GM11168 (cell line): ENCODE data around the gene GANC.
"Not testable (repeated sequence)": the region's sequence is repeated elsewhere in the genome, so short reads cannot be mapped to it uniquely, and the experiment has no call there.

Experiments used
- in situ Hi-C: fragments of 300-500 bp; cut with MboI; formaldehyde crosslinking; loops from one replicate; pipeline ENCODE4 v1.12.0; 2022; ENCODE audit warnings: low sequenced_read_pairs; ENCODE audit not compliant: unreplicated experiment

GANC gene

DNA sequence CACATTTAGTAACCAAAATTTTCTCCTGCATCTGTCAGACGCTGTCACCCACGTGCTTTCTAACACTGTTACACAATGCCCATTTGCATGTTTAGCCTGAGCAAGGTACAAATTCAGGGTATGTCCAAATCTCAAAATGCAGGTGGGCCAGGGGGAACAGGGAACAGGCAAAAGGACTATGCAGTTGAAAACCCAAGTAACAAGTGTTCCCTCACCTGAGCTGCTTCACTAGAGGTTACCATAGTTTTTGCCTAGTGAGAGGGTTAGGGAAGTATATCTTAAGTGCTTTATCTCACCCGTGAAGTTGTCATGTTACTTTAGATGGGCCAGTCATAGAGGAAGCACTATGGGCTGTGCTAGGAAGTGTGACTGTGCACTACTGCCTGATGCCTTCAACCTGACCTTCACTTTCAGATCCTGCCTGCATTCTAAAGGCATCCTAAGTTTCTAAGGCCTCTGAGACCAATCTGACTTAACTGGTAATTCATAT lies 6.3 kb downstream of the GANC start:
- in situ Hi-C loops = no loop called here

DNA sequence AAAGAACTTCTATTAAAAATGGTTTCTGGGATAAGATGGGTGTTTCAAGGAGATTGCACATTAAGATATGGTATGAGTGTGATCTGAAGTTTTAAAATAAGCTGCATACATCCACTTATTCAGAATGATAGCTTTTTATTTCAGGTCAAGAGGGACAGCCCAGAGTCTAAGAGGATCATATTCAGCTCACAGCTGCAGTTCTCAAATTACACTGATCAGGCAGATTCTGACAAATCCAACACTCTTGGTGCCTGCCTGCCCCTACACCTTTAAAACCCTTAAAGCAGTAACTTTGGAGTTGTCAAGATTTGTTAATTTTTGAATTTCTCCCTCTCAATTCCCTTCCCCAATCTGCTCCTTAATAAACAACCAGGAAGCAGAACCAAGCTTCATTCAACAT lies 9.3 kb downstream of the GANC start:
- in situ Hi-C loops = no loop called here

DNA sequence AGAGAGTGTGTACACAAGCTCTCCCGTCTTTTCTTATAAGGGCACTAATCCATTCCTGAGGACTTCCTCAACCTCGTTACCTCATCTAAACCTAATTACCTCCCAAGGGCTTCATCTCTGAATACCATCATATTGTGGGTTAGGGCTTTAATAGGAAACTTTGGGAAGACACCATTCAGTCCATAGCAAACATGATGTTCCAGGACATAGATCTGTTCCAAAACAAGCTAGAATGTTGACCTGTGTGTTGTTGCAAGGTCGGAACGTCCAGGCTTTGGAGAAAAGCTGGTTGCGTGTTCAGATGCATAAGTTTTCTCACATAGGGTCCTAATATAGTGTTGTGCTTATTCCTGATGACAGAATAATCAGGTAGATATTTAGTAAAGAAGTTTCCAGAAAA lies 9.9 kb downstream of the GANC start:
- in situ Hi-C loops = no loop called here

DNA sequence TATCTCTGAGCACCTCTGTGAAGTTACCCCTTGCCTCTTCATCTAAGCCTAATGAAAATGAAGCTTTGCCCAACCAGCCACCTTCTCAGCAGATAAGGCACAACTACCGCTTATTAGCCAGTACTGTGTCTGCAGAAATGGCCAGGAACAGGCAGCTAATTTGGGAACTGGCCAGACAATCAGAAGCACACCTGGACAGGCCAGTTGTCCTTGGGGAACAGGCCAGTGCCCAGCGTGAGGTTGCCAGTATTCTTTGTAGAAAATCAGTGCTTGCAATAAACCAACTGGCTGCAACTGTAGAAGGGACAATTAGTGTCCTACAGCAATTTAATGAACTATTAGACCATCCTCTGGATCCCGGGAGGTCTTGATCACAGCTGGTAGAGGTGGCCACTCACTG lies 10.7 kb downstream of the GANC start:
- in situ Hi-C loops = no loop called here

DNA sequence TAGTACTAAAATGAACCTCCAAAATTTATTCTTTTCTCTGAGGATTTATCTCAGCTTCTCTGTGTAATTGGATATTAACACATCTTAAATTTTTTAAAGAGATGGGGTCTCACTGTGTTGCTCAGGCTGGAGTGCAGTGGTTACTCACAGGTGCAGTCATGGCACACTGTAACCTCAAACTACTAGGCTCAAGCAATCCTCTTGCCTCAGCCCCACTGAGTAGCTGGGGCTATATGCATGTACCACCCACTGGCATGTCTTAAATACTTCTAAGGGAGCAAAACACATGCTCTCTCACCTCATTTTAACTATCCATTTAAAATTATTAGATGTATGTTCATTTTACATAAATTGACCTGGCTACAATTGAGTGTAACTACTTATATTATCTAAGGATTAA lies 11.6 kb downstream of the GANC start:
- in situ Hi-C loops = no loop called here

DNA sequence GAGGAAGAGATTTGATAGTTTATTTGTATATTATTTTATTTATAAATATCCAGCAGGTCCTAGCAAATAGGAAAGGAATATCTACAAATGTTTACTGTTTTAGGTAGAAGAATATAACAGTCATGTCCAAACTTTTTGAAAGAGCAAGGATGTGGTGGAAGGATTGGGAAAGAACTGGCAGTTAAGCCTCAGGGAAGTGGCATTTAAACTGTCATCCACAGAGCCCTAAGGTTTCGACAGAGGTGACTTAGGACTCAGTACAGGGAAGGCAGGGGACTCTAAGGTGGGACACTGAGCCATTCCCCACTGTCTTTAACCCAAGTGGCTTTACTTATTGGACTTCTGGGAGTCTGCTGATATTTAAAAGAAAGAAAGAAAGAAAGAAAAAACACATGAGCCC lies 12.0 kb downstream of the GANC start:
- in situ Hi-C loops = no loop called here

DNA sequence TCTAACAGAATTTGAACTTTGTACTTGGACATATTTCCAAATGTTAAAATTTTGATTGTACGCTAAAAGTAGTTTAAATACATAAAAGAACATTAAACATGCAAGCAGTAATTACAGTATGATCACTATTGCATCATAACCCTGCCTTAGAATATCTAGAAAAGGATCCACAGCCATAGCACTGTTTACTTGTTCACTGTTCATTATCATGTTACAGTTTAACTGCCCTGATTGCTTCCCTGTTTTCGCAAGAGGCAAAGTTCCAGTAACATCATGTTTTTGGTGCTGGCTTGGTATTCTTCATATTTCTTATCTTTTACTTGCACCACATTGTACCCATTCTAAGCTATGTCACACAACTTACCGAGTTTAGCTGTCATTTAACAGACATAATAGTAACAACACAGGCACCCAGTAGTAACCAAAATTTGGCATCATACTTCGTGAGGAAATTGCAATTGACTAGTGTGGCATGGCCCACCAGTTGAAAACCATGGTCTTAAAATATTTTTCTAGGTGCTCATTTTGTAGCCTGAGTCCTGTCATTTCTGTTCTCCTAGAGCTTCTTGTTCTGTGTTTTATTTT lies 13.5 kb downstream of the GANC start:
- in situ Hi-C loops = no loop called here

DNA sequence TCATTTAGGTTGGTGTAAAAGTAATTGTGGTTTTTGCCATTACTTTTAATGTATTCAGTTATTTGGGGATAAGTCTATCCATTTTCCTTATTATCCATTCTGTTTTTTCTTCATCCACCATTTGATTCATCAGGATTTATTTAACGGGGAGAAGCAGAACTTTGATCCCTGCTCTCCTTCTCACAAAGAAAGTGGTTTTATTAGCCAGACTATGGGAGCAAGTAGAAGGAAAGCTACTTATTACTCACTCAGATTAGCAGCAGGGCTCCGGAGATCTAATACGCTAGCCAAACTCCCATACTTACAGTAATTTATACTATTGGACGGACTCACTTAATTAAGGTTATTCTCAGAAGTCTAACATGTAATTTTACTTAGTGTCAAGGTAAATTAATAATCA lies 14.9 kb downstream of the GANC start:
- in situ Hi-C loops = no loop called here

DNA sequence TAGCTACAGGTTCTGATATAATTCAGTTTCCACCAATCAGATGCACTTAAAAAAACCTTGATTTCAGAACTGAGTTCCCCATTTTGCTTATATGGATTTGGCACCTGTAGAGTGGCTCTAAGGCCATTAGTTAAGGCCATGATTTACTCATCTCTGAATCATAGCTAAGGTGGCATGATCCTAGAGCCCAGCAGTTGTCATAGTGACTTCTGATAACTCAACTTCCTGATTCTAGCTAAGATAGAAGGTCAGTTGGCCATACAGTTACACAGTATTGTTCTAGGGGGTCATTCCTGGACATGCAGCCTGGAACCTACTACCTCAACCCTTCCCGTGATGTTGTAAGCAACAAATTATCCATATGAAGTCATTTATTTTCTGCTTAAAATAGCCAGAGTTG lies 16.2 kb downstream of the GANC start:
- in situ Hi-C loops = no loop called here

DNA sequence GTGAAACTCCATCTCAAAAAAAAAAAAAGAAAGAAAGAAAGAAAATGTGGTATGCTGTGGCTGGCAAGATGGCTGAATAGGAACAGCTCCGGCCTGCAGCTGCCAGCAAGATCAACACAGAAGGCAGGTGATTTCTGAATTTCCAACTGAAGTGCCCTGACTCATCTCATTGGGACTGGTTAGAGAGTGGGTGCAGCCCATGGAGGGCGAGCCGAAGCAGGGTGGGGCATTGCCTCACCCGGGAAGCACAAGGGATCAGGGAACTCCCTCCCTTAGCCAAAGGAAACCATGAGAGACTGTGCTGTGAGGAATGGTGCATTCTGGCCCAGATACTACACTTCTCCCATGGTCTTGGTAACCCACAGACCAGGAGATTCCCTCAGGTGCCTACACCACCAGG lies 28.0 kb downstream of the GANC start:
- in situ Hi-C loops = not testable (repeated sequence)

DNA sequence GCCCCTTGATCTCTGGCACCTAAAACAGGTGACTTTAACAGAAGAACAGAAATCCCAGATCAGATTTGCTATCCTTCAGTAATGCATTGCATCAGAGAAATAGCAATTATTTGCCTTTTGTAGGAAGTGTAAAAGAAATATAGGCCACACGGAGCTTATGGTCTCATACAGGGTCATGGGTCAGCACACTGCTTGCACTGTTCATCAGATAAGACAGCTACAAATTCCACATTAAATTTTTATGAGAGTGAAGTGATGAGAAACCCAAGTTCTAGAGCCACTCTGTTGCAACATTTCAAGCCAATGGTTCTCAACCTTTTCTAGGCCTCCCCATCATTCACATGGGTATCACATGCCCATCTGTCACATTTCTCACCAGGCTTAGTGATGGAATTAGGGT lies 33.7 kb downstream of the GANC start:
- in situ Hi-C loops = no loop called here

DNA sequence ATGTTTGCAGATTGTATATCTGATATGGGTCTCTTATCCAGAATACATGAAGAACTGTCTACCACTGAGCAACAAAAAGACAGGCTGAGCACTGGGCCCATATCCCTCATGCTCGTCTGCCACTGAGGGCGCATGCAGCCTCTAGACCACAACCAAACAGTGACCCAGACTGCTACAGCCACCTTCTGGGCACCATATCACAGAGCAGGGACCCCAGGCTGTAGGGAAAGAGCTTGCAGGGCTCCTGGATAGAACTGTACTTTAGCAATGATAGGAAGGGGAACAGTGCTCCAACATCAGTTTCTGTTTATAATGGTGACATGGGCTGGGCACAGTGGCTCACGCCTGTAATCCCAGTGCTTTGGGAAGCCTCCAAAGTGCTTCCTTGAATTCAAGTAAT lies 40.5 kb downstream of the GANC start:
- in situ Hi-C loops = no loop called here

DNA sequence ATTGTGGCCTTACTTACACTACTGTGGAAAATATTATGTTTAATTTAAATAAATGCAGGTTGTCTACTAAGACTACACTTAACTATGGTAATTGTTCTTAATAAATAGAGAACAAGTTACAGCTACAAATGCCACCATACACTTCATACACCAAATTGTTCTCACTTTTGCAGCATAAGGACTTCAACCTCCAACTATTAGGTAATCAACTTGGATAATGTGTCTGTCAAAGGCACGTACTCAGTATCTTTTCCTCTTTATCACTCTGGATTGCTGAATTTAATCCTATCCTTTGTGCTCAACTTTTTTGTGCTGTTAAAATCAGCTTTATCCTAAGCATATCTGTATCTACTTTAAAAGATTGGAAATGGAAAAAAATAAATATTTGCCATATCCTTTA lies 41.8 kb downstream of the GANC start:
- in situ Hi-C loops = no loop called here

DNA sequence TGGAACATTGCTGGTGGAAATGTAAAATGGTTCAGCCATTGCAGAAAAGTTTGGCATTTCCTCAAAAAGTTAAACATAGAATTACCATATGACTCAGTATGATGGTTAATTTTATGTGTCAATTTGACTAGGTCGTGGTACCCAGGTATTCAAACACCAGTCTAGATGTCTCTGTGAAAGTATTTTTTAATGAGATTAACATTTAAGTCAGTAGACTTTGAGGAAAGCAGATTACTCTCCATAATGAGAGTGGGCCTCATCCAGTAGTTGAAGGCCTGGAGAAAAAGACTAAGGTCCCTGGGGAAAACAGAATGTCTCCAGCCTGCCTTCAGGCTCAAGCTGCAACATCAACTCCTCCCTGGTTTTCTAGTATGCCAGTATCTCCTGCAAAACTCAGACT lies 42.5 kb downstream of the GANC start:
- in situ Hi-C loops = no loop called here

DNA sequence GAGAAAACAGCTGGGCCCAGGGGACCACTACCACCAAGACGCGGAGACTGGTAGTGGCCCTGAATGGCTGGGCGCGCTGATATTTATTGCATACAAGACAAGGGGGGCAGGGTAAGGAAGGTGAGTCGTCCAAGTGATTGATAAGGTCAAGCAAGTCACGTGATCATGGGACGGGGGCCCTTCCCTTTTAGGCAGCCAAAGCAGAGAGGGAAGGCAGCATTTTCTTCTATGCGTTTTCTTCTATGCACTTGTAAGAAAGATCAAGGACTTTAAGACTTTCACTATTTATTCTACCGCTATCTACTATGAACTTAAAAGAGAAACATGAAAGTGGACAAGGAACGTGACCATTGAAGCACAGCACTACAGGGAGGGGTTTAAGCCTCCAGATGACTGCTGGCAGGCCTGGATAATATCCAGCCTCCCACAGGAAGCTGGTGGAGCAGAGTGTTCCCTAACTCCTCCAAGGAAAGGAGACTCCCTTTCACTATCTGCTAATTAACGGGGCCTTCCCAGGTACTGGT lies 43.3 kb downstream of the GANC start:
- in situ Hi-C loops = not testable (repeated sequence)

DNA sequence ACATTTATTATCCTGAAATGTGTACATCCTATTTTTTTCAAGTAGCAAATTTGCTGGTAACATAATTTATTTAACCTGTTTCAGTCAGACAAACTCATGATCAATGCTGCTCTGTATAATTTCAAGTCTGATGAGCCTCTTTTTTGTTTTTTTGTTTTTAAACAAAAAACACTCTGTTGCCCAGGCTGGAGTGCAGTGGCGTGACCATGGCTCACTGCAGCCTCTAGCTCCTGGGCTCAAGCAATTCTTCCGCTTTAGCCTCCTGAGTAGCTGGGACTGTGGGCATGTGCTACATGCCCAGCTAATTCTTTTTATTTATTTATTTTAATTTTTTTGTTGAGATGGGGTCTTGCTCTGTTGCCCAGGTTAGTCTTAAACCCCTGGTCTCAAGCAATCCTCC lies 46.2 kb downstream of the GANC start:
- in situ Hi-C loops = no loop called here

DNA sequence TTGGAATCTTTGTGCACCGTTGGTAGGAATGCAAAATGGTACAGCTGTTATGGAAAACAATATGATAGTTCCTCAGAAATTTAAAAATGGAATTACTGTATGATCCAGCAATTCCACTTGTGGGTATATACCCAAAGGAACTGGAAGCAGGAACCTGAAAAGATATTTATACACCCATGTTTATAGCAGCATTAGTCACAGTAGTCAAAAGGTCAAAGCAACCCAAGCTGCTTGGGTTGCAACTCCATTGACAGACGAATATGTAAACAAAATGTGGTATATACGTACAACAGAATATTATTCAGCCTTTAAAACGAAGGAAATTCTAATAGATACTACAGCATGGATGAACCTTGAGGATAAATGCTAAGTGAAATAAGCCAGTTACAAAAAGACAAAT lies 51.3 kb downstream of the GANC start:
- in situ Hi-C loops = no loop called here

DNA sequence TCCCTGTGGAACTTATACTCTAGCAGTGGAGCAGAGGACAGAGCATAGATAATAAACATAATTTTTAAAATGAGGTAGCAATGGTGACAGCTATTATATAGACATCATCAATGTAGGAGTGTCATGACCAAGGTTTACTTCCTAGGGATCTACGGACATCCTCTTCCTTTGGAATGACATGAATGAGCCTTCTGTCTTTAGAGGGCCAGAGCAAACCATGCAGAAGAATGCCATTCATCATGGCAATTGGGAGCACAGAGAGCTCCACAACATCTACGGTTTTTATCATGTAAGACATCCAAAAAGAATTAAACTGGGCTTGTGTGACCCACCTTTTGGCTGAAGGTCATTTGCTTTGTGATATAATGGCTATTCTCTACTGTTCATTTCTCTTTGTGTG lies 56.2 kb downstream of the GANC start:
- in situ Hi-C loops = no loop called here

DNA sequence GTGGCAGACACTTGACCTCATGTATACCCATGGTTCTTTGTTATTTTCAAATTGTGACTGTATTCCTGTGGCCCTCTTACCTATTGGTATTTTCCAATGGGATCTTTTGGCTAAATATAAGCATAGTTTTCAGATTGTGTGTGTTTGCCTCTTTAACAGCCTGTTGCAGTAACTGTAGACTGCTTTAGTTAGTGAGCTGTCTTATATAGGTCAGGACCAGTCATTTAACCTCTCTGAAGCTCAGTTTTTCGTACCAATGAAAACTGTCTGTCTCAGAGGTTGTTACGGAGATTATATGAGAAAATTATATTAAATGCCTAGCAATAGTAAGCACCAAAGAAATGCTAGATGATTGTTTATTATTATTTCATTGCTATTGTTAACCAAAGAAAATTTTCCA lies 57.0 kb downstream of the GANC start:
- in situ Hi-C loops = no loop called here

DNA sequence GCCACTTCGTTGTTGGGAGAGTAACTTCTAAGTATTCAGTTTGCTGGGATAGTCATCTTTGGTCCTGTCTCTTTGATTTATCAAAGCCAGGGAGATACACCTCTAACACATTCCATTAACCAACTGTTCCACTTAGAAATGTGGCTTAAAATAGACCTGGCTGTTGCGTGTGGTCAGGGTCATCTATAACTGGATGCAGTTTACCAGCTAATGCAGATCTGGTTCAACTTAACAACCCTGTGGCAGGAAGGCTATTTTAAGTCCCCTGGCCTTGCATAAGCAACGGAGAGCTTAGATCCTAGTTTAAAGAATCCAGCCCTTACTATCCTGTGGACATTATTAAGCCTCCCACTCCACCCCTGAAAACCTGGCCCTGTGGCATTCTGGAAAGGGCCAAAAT lies 58.2 kb downstream of the GANC start:
- in situ Hi-C loops = no loop called here

DNA sequence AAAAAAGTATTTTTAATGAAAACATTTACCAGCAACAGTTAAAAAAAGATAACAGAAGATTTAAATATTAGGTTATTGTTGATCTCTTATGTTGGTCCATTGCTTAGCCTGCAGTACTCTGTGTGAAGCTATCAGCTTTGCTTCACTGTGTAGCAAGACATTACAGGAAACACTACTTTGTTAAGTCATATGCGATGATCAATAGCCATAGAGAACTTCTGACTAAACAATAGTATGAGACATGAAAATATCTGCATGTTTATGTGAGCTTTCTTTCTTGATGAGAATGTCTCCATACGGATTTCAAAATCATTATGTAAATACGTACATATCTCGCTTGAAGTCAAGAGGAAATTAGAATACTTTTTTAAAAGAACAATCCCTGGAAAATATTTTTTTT lies 59.3 kb downstream of the GANC start:
- in situ Hi-C loops = no loop called here

DNA sequence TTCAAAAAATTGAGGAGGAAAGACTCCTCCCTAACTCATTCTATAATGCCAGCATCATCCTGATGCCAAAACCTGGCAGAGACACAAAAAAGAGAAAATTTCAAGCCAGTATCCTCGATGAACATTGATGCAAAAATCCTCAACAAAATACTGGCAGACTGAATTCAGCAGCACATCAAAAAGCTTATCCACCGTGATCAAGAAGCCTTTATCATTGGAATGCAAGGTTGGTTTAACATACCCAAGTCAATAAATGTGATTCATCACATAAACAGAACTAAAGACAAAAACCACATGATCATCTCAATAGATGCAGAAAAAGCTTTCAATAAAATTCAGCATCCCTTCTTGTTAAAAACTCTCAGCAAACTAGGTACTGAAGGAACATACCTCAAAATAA lies 62.1 kb downstream of the GANC start:
- in situ Hi-C loops = no loop called here

DNA sequence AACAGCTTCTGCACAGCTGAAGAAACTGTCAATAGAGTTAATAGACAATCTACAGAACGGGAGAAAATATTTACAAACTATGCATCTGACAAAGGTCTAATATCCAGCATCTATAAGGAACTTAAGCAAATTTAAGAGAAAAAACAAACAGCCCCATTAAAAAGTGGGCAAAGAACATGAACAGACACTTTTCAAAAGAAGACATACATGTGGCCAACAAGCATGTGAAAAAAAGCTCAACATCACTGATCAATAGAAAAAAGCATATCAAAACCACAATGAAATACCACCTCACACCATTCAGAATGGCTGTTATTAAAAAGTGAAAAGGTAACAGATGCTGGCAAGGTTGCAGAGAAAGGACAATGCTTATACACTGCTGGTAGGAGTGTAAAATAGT lies 63.6 kb downstream of the GANC start:
- in situ Hi-C loops = not testable (repeated sequence)
